Type B pancreatic cell (in vitro differentiated cells): ENCODE data around the gene ARHGAP42. TPM values are rescaled to one million over a fixed set of nuclear protein-coding genes. Genes with fewer than 3 reads are reported as not detected.

Experiments
- DNase-seq: peaks from one replicate; pipeline ENCODE4 v3.0.0; 2021; ENCODE audit warnings: mixed read lengths; ENCODE audit not compliant: unreplicated experiment; ENCODE audit errors: extremely low spot score
- H3K27ac Mint-ChIP-seq: 2 replicates; pipeline ENCODE4 v1.8.0; 2021; ENCODE audit warnings: mild to moderate bottlenecking, mixed read lengths
- H3K27me3 Mint-ChIP-seq: 2 replicates; pipeline ENCODE4 v1.8.0; 2021; ENCODE audit warnings: mixed read lengths
- H3K36me3 Mint-ChIP-seq: 2 replicates; pipeline ENCODE4 v1.8.0; 2021; ENCODE audit warnings: mixed read lengths
- H3K4me1 Mint-ChIP-seq: one replicate; pipeline ENCODE4 v1.8.0; 2021; ENCODE audit warnings: mixed read lengths; ENCODE audit not compliant: unreplicated experiment
- H3K4me3 Mint-ChIP-seq: 2 replicates; pipeline ENCODE4 v1.8.0; 2021; ENCODE audit warnings: mild to moderate bottlenecking, mixed read lengths
- H3K9me3 Mint-ChIP-seq: 2 replicates; pipeline ENCODE4 v1.8.0; 2021; ENCODE audit warnings: mixed read lengths
- CTCF ChIP-seq: fragments of 200-600 bp; sonication (generic); conservative IDR thresholded peaks from 2 replicates; pipeline ENCODE4 v1.5.0; 2021; ENCODE audit warnings: antibody characterized with exemption, mild to moderate bottlenecking
- total RNA-seq: library from RNA; stranded (reverse); gene quantifications from 2 replicates; pipeline ENCODE4 v1.2.1, GENCODE V29; 2021; ENCODE audit warnings: low replicate concordance

ARHGAP42 gene
- total RNA-seq, 1 donor from 2014 or later: 22.6 TPM

GRCh38 chr11:100918551-100919500 is 231.7 kb downstream of the ARHGAP42 start:
- DNase-seq: no peak
- no peaks in the 10 kb centered on the region for H3K27me3 Mint-ChIP-seq
- peaks cover 6% of the 10 kb centered on the region for H3K4me1 Mint-ChIP-seq
- no peak for TF ChIP-seq CTCF
- no peak overlapping the region for H3K4me3 Mint-ChIP-seq
- peaks cover 5% of the 10 kb centered on the region for H3K36me3 Mint-ChIP-seq
- H3K9me3 Mint-ChIP-seq: no peaks in the 10 kb centered on the region
- no peak overlapping the region for H3K27ac Mint-ChIP-seq

GRCh38 chr11:100920593-100920992 is 233.5 kb downstream of the ARHGAP42 start:
- no peak for DNase-seq
- no peak overlapping the region for H3K4me3 Mint-ChIP-seq
- no peaks in the 10 kb centered on the region for H3K9me3 Mint-ChIP-seq
- peaks cover 6% of the 10 kb centered on the region for H3K4me1 Mint-ChIP-seq
- no peaks in the 10 kb centered on the region for H3K36me3 Mint-ChIP-seq
- H3K27ac Mint-ChIP-seq: no peak overlapping the region
- no peak for TF ChIP-seq CTCF
- H3K27me3 Mint-ChIP-seq: no peaks in the 10 kb centered on the region

GRCh38 chr11:100922121-100922520 is 235.0 kb downstream of the ARHGAP42 start:
- no peaks in the 10 kb centered on the region for H3K36me3 Mint-ChIP-seq
- no peaks in the 10 kb centered on the region for H3K27me3 Mint-ChIP-seq
- TF ChIP-seq CTCF: no peak
- H3K4me1 Mint-ChIP-seq: peaks cover 6% of the 10 kb centered on the region
- no peak for DNase-seq
- no peak overlapping the region for H3K27ac Mint-ChIP-seq
- H3K9me3 Mint-ChIP-seq: no peaks in the 10 kb centered on the region
- no peak overlapping the region for H3K4me3 Mint-ChIP-seq

DNA sequence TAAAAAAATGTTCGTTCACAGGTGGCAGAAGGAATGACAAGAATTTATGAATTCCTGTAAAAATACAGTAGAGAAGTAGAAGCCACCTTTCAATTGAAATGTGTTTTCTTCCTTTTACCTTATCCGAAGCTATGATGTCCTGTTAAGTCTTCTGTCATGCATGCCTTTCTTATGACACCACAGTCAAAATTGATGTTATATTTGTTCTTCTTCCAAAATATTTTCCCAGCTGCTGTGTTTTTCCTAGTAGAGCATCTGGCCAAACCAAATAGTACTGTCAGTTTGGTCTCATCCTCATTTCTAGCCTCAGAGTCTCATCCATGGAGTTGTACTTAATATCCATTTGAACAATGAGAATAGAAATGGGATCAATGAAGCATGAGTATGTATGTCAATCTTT is 236.5 kb downstream of the ARHGAP42 start:
- no peak for DNase-seq
- H3K36me3 Mint-ChIP-seq: no peaks in the 10 kb centered on the region
- no peak overlapping the region for H3K4me3 Mint-ChIP-seq
- H3K4me1 Mint-ChIP-seq: peaks cover 12% of the 10 kb centered on the region
- no peak overlapping the region for H3K27ac Mint-ChIP-seq
- H3K9me3 Mint-ChIP-seq: no peaks in the 10 kb centered on the region
- no peak for TF ChIP-seq CTCF
- H3K27me3 Mint-ChIP-seq: no peaks in the 10 kb centered on the region

- Mint-ChIP-seq H3K9me3 (no peaks in the 10 kb centered on the region), H3K27ac (no peak overlapping the region), H3K4me1 (peaks cover 9% of the 10 kb centered on the region), H3K27me3 (no peaks in the 10 kb centered on the region), H3K4me3 (no peak overlapping the region), H3K36me3 (no peaks in the 10 kb centered on the region)
- DNase-seq: no peak
- no peak for TF ChIP-seq CTCF
These were observed 238.8 kb downstream of the ARHGAP42 start for GRCh38 chr11:100925935-100926334.
